SK-N-MC (cell line): ENCODE measurements around the gene PLIN1.

ENCODE experiments used
- EZH2 ChIP-seq: fragments of 200-600 bp; sonication (generic); IDR thresholded peaks from one replicate; pipeline ENCODE4 v1.6.1; 2017; ENCODE audit warnings: antibody characterized with exemption
- FOXP2 ChIP-seq: optimal IDR thresholded peaks from 2 replicates; pipeline ENCODE3; 2011; ENCODE audit warnings: mild to moderate bottlenecking, moderate library complexity; ENCODE audit not compliant: insufficient read depth; ENCODE audit errors: extremely low read length, control extremely low read depth
- POLR2AphosphoS5 ChIP-seq: IDR thresholded peaks from 2 replicates; pipeline ENCODE4 v1.6.1; 2012; ENCODE audit warnings: mild to moderate bottlenecking, low read depth, low read length, borderline replicate concordance

GRCh38 chr15:89654847-89655805 is 24.0 kb downstream of the PLIN1 start, which contains the start of gene KIF7:
- TF ChIP-seq POLR2AphosphoS5 (peak; percentile 68; the same call in 1 of the 2 replicates), EZH2 (no peak), FOXP2 (no peak)
